SK-N-SH (cell line): ENCODE results near the gene CD36. TPM values are rescaled to one million over a fixed set of nuclear protein-coding genes. Genes with fewer than 3 reads are reported as not detected.

Source experiments
- CTCF ChIA-PET: fragments of 300-600, 350-600 bp; formaldehyde crosslinking; extraction: SDS; loops from one replicate; lab custom pipeline; 2021; lab: Yijun Ruan, JAX
- POLR2A ChIA-PET: fragments of 350-600 bp; sonication (Branson Sonifier 250); formaldehyde crosslinking; extraction: SDS; loops from one replicate; lab custom pipeline; 2020; ENCODE audit warnings: antibody characterized with exemption, inconsistent platforms; lab: Yijun Ruan, JAX
- DNase-seq: peaks from one replicate; pipeline ENCODE4 v3.0.0; 2012
- H2AFZ ChIP-seq: fragments of 200-600 bp; sonication (generic); 2 replicates; pipeline ENCODE4 v1.8.1; 2016; ENCODE audit warnings: antibody characterized with exemption, mild to moderate bottlenecking, low read depth
- H3F3A ChIP-seq: fragments of 200-600 bp; sonication (generic); replicated peaks from 2 replicates; pipeline ENCODE3; 2016; ENCODE audit warnings: antibody characterized with exemption, mild to moderate bottlenecking; ENCODE audit not compliant: insufficient read depth
- H3K27ac ChIP-seq, 2 experiments: fragments of 200-500 bp in 1 of 2; fragments of 200-600 bp in 1 of 2; sonication (Bioruptor generic) in 1 of 2; sonication (generic), shearing (Covaris generic) in 1 of 2; 2 replicates each; pipeline versions ENCODE4 v1.5.1 to v1.6.1; 2014 to 2016; ENCODE audit warnings: low read depth in 2 of 2, inconsistent platforms in 1 of 2, low read length in 1 of 2, mild to moderate bottlenecking in 1 of 2, mixed read lengths in 1 of 2
- H3K27me3 ChIP-seq: fragments of 200-600 bp; sonication (generic), shearing (Covaris generic); 2 replicates; pipeline ENCODE4 v1.6.1; 2016; ENCODE audit warnings: mixed run types; ENCODE audit not compliant: insufficient read depth
- H3K36me3 ChIP-seq, 2 experiments: fragments of 200-500 bp in 1 of 2; fragments of 200-600 bp in 1 of 2; sonication (Bioruptor generic) in 1 of 2; sonication (generic) in 1 of 2; replicated peaks in 1 of 2; 2 replicates each; pipeline versions ENCODE3 to v1.5.1; 2014 to 2016; ENCODE audit warnings: low read length in 1 of 2, mild to moderate bottlenecking in 1 of 2; ENCODE audit not compliant: insufficient read depth in 2 of 2, control insufficient read depth in 1 of 2
- H3K4me1 ChIP-seq, 2 experiments: fragments of 200-500 bp in 1 of 2; fragments of 200-600 bp in 1 of 2; sonication (Bioruptor generic) in 1 of 2; sonication (generic), shearing (Covaris generic) in 1 of 2; 2 replicates each; pipeline versions ENCODE4 v1.5.1 to v1.6.1; 2014 to 2016; ENCODE audit warnings: low read depth in 1 of 2, low read length in 1 of 2, mixed run types in 1 of 2; ENCODE audit not compliant: insufficient read depth in 2 of 2, control insufficient read depth in 1 of 2
- H3K4me2 ChIP-seq: fragments of 200-600 bp; sonication (generic), shearing (Covaris generic); 2 replicates; pipeline ENCODE4 v1.6.1; 2017; ENCODE audit warnings: mixed run types
- H3K4me3 ChIP-seq, 2 experiments: fragments of 200-500 bp in 1 of 2; fragments of 200-600 bp in 1 of 2; sonication (Bioruptor generic) in 1 of 2; sonication (generic), shearing (Covaris generic) in 1 of 2; 2 replicates each; pipeline versions ENCODE4 v1.5.1 to v1.8.1; 2014 to 2016; ENCODE audit warnings: low read depth in 2 of 2, inconsistent platforms in 1 of 2, low read length in 1 of 2, mild to moderate bottlenecking in 1 of 2, mixed read lengths in 1 of 2, moderate library complexity in 1 of 2
- H3K79me2 ChIP-seq: fragments of 200-600 bp; sonication (generic); 2 replicates; pipeline ENCODE4 v1.8.1; 2017; ENCODE audit warnings: mild to moderate bottlenecking; ENCODE audit not compliant: insufficient read depth
- H3K9ac ChIP-seq: fragments of 200-600 bp; sonication (generic); 2 replicates; pipeline ENCODE4 v1.6.1; 2017; ENCODE audit warnings: mixed run types
- H3K9me2 ChIP-seq: fragments of 200-600 bp; sonication (generic); 2 replicates; pipeline ENCODE4 v1.6.1; 2017; ENCODE audit warnings: mixed run types
- H3K9me3 ChIP-seq: fragments of 200-600 bp; sonication (generic); 2 replicates; pipeline ENCODE4 v1.6.1; 2017; ENCODE audit warnings: mixed run types, mild to moderate bottlenecking, moderate library complexity
- H4K20me1 ChIP-seq: fragments of 200-600 bp; sonication (generic); 2 replicates; pipeline ENCODE4 v1.6.1; 2017; ENCODE audit warnings: mild to moderate bottlenecking, mixed run types; ENCODE audit not compliant: insufficient read depth
- CHD2 ChIP-seq: fragments of 150-350 bp; IDR thresholded peaks from 2 replicates; pipeline ENCODE4 v1.6.1; 2018; ENCODE audit warnings: low read length; ENCODE audit not compliant: partially characterized antibody
- EP300 ChIP-seq, 2 experiments: IDR thresholded peaks; 2 replicates each; pipeline versions ENCODE4 v1.4.0 to v1.6.1; 2012; ENCODE audit warnings: borderline replicate concordance in 1 of 2, low read depth in 1 of 2, low read length in 1 of 2
- EZH2phosphoT487 ChIP-seq: fragments of 200-600 bp; sonication (generic); IDR thresholded peaks from 2 replicates; pipeline ENCODE4 v1.6.1; 2017; ENCODE audit warnings: low read depth, mixed run types, mild to moderate bottlenecking, antibody characterized with exemption, moderate library complexity, borderline replicate concordance
- FOXM1 ChIP-seq: IDR thresholded peaks from 2 replicates; pipeline ENCODE4 v1.4.0; 2012; ENCODE audit warnings: low read depth, mild to moderate bottlenecking
- GABPA ChIP-seq: IDR thresholded peaks from 2 replicates; pipeline ENCODE4 v1.4.0; 2012; ENCODE audit warnings: low read depth, mild to moderate bottlenecking
- GATA2 ChIP-seq: sonication (generic); formaldehyde crosslinking; IDR thresholded peaks from 2 replicates; pipeline ENCODE4 v1.5.0; 2020; ENCODE audit warnings: mild to moderate bottlenecking, missing genetic modification reagents
- IRF3 ChIP-seq: fragments of 150-350 bp; IDR thresholded peaks from 2 replicates; pipeline ENCODE4 v1.6.1; 2016; ENCODE audit warnings: mild to moderate bottlenecking, low read depth, low read length
- JUND ChIP-seq: IDR thresholded peaks from 2 replicates; pipeline ENCODE4 v1.4.0; 2012
- REST ChIP-seq: IDR thresholded peaks from 2 replicates; pipeline ENCODE4 v1.6.1; 2012; ENCODE audit warnings: mild to moderate bottlenecking, low read depth, low read length, moderate library complexity
- RFX5 ChIP-seq: IDR thresholded peaks from 2 replicates; pipeline ENCODE4 v1.6.1; 2012; ENCODE audit warnings: mild to moderate bottlenecking, improper control_type of control experiment, low read length
- SIN3A ChIP-seq: IDR thresholded peaks from 2 replicates; pipeline ENCODE4 v1.6.1; 2012; ENCODE audit warnings: low read depth, mild to moderate bottlenecking, low read length, moderate library complexity, borderline replicate concordance
- TEAD4 ChIP-seq: IDR thresholded peaks from 2 replicates; pipeline ENCODE4 v1.4.0; 2012; ENCODE audit warnings: mild to moderate bottlenecking, borderline replicate concordance; ENCODE audit not compliant: insufficient read depth
- ZBTB33 ChIP-seq: IDR thresholded peaks from 2 replicates; pipeline ENCODE4 v1.4.0; 2012; ENCODE audit warnings: low read depth, borderline replicate concordance
- WGBS: methylation state at CpG from one replicate; pipeline ENCODE4 v1.1.6; 2017; ENCODE audit warnings: low lambda C conversion rate; 5-methylcytosine and 5-hydroxymethylcytosine counted together
- polyA plus RNA-seq, 3 experiments: library from polyadenylated mRNA; depleted of rRNA; stranded (reverse); fragments of >200 nt; gene quantifications; 2 replicates each; pipeline ENCODE4 v1.2.3, GENCODE V29; 2012
- TF ChIP-seq, protein P1 (sequence below): IDR thresholded peaks from 2 replicates; pipeline ENCODE4 v1.4.0; 2012; ENCODE audit warnings: low read depth

Gene CD36
- 0.10 and 0.16 TPM in 2 replicates for polyA plus RNA-seq (2012; rRNA removed)
- polyA plus RNA-seq (2012; cell fraction: cytosol; rRNA removed): 0.23 and 0.25 TPM in 2 replicates
- polyA plus RNA-seq (2012; cell fraction: nucleus; rRNA removed): 0.16 and 0.29 TPM in 2 replicates

- Histone ChIP-seq H3K4me2 (no peak within 1 kb of the TSS), H3K27ac (no peak within 1 kb of the TSS), H3K27me3 (no peaks in the 10 kb centered on the region), H3K79me2 (no peaks in the 10 kb centered on the region), H3K9me2 (no peaks in the 10 kb centered on the region), H4K20me1 (no peaks in the 10 kb centered on the region), H3F3A (peaks cover 5% of the 10 kb centered on the region), H3K4me3 (no peak within 1 kb of the TSS), H3K9me3 (peaks cover 14% of the 10 kb centered on the region), H3K9ac (no peak within 1 kb of the TSS), H3K4me1 (peaks cover 3 to 13% of the 10 kb centered on the region in 2 experiments; a peak in 2 of 4 replicates), H3K36me3 (no peaks in the 10 kb centered on the region), H2AFZ (no peak within 1 kb of the TSS)
- CTCF ChIA-PET: interaction anchor here (1.1 to 1.7 kb wide), 2 partner anchors 21 to 217 kb away, joined by 3 to 4 read pairs; no protein-coding TSS in a partner anchor
- no peak for DNase-seq
- 95% methylated on average over 4 of the region's 4 CpGs for WGBS
- TF ChIP-seq SIN3A (no peak), EP300 (IDR thresholded peaks at IDR 0.05; ENCODE audit: borderline replicate concordance in 1 of 2, low read depth in 1 of 2, low read length in 1 of 2) (no peak), REST (no peak), RFX5 (no peak), CHD2 (no peak), GABPA (no peak), JUND (no peak), ZBTB33 (no peak), TEAD4 (no peak), FOXM1 (no peak), GATA2 (CRISPR knock-in tag) (no peak), IRF3 (no peak), EZH2phosphoT487 (no peak)
- TF ChIP-seq, protein P1, sequence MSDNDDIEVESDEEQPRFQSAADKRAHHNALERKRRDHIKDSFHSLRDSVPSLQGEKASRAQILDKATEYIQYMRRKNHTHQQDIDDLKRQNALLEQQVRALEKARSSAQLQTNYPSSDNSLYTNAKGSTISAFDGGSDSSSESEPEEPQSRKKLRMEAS: no peak
- POLR2A ChIA-PET: no interaction called here
Observed at GRCh38 chr7:80637911-80638765, at the start of gene CD36. Gene CD36 (plus strand): TSS chr7:80638642. CDS start chr7:80646741, 8,099 bp downstream.
